IPS-15b (cell line): Measurements from ENCODE around the gene SKOR2.

ENCODE experiments used
- H3K27me3 ChIP-seq: one replicate; pipeline ENCODE4 v1.6.1; 2013; ENCODE audit warnings: low read length; ENCODE audit not compliant: control insufficient read depth, insufficient read depth
- H3K36me3 ChIP-seq: one replicate; pipeline ENCODE4 v1.6.1; 2013; ENCODE audit warnings: low read length; ENCODE audit not compliant: control insufficient read depth, insufficient read depth
- H3K4me1 ChIP-seq: one replicate; pipeline ENCODE4 v1.6.1; 2013; ENCODE audit warnings: mild to moderate bottlenecking, low read length; ENCODE audit not compliant: control insufficient read depth, insufficient read depth
- H3K4me3 ChIP-seq: one replicate; pipeline ENCODE4 v1.5.1; 2013; ENCODE audit warnings: low read depth, low read length
- H3K9ac ChIP-seq: one replicate; pipeline ENCODE4 v1.6.1; 2013; ENCODE audit warnings: low read depth, mild to moderate bottlenecking, low read length
- H3K9me3 ChIP-seq: one replicate; pipeline ENCODE4 v1.6.1; 2013; ENCODE audit warnings: mild to moderate bottlenecking, low read length; ENCODE audit not compliant: control insufficient read depth, insufficient read depth

The SKOR2 gene

DNA sequence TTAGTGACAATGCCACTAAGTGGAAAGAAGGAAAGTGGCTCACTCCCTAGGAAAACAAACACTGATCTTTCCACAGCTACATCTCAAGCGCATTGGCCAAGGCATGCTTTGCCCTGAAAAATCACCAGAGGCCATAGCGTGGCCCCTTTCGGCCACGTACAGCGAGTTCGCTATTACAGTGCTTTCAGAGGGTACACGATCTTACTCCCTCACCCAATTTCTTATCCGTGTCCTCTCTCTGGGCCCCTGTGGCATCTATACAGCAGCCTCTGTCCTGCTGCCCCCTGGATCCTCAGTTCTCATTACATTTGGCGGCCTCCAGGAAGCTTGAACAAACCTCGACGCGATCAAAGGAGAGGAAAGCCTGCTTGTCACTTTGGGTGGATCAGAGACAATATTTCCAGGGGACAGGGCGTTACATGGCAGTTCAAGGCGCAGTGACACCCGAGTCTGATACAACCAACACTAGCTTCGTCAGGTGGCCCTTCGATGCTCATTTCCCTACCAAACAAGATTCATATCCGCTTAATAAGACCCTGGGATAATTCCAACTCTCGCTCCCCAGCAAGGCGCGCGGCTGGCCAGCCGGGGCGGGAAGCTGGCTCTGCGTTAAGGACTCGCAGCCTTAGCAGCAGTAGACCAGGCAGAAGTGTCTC lies 941 bp downstream of the SKOR2 start:
- no peaks in the 10 kb centered on the region for H3K9me3 ChIP-seq
- H3K4me3 ChIP-seq, result peak overlapping the region; percentile 39
- no peaks in the 10 kb centered on the region for H3K36me3 ChIP-seq
- H3K27me3 ChIP-seq, result peaks cover 83% of the 10 kb centered on the region
- no peak overlapping the region for H3K9ac ChIP-seq
- peaks cover 14% of the 10 kb centered on the region for H3K4me1 ChIP-seq

- Histone ChIP-seq H3K4me3 (no peak overlapping the region), H3K36me3 (no peaks in the 10 kb centered on the region), H3K9ac (no peak overlapping the region), H3K4me1 (peaks cover 23% of the 10 kb centered on the region), H3K27me3 (peaks cover 78% of the 10 kb centered on the region), H3K9me3 (no peaks in the 10 kb centered on the region)
Observed at GRCh38 chr18:47249314-47249981, 2.0 kb downstream of the SKOR2 start.

DNA sequence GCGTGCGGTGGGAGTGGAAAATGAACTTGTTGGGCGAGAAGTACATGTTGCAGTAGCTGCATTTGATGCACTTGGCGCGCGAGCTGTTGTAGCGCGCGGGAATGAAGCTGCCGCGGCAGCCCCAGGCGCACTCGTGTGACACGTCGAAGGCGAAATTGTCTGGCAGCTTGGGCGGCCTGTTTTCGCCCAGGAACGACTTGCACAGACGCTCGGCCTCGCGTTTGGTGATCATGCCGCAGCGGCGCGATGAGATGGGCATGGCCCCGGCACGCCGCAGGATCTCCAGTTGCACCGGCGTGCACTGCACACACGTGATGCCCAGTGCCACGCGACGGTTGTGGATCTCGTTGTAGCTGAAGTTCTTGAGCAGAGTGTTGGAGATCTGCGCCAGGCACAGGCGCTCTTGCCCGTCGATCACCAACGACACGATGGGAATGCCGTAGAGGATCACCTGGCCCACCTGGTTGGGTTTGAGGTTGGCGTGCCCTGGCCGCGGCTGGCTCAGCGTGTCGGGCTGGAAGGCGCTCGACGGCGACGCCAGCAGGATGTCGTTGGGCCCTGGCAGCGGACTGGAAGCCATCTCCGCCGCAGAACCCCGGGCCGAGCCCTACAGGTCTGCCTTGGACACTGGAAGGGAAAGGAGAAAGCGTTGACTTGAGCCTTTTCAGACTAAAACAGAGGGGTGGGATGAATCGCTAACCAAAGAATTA lies 2.7 kb downstream of the SKOR2 start:
- H3K4me1 ChIP-seq, result peaks cover 23% of the 10 kb centered on the region
- no peaks in the 10 kb centered on the region for H3K36me3 ChIP-seq
- peaks cover 71% of the 10 kb centered on the region for H3K27me3 ChIP-seq
- H3K9me3 ChIP-seq, result no peaks in the 10 kb centered on the region
- H3K4me3 ChIP-seq, result peak overlapping the region; percentile 18
- H3K9ac ChIP-seq, result no peak overlapping the region

- Histone ChIP-seq H3K9ac (no peak overlapping the region), H3K27me3 (peaks cover 65% of the 10 kb centered on the region), H3K36me3 (no peaks in the 10 kb centered on the region)
Observed at GRCh38 chr18:47248115-47248603, 3.3 kb downstream of the SKOR2 start.

GRCh38 chr18:47247416-47248114 lies 3.9 kb downstream of the SKOR2 start:
- peaks cover 59% of the 10 kb centered on the region for H3K27me3 ChIP-seq
- H3K9ac ChIP-seq, result no peak overlapping the region
- H3K4me1 ChIP-seq, result peaks cover 28% of the 10 kb centered on the region
- peak overlapping the region; percentile 35 for H3K4me3 ChIP-seq
- no peaks in the 10 kb centered on the region for H3K36me3 ChIP-seq
- no peaks in the 10 kb centered on the region for H3K9me3 ChIP-seq

More at GRCh38 chr18:47248115-47248603, 3.3 kb downstream of the SKOR2 start:
- peaks cover 23% of the 10 kb centered on the region for H3K4me1 ChIP-seq
- H3K9me3 ChIP-seq, result no peaks in the 10 kb centered on the region
- H3K4me3 ChIP-seq, result peak overlapping the region; percentile 18

DNA sequence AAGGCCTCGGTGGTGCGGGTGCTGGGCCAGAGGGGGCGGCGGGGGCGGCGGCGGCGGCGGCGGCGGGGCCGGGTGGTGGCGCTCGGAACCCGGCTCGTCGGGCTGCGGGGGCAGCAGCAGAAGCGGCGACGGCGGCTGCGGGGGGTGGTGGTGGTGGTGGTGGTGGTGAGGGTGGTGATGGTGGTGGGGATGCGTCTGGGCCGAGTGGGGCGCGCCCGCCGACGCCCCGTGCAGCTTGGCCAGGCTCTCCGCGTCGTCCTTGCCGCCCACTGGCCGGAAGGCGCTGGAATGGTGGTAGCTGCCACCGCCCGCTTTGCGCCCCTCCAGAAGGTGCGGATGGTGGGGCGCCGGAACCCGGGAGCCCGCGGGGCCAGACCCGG lies 4.4 kb downstream of the SKOR2 start:
- Histone ChIP-seq H3K9ac (no peak overlapping the region), H3K4me3 (peak overlapping the region; percentile 65), H3K9me3 (no peaks in the 10 kb centered on the region), H3K4me1 (peaks cover 28% of the 10 kb centered on the region), H3K27me3 (peaks cover 54% of the 10 kb centered on the region), H3K36me3 (no peaks in the 10 kb centered on the region)

DNA sequence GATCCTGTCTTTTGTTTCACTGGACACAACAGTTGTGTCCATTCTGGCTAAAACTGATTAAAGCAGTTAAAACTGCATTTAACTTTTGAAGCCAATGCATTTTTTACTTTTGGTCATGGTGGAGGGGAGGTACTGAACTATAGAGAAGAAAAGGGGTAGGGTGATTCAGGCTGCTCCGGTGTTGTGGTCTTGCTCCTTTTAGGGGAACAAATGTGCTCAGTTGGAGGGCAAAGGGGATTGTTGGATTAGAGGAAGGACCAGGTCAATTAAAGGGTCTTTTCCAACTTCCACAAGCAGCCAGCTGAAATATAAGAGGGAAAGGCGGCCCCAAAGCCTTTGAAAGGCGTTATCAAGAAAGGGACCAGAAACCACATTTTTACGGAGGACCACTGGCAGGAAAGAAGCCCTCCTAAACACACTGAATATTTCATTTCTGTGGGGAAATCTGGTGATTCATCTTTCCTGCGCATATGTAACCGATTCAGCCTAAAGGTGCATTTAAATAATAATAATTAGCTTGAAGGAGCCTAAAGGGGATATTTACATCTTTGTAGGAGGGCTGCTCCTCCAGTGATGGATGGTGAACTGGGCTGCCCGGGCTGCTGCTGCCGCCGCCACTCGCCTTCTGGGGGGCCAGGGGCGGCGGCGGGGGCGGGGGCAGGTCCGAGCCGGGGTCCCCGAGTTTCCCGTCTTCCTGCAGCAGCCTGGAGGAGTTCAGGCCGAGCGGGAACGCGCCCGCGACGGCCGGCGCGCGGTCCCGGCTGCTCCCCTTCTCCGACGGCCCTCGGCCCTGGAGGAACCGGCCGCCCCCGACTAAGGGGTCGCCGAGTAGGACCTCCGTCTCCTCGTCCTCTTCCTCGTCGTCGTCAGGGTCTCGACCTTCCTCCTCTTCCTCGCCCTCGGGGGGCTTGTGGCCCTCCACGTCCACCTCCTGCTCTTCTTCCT lies 5.2 kb downstream of the SKOR2 start:
- Histone ChIP-seq H3K4me1 (peaks cover 25% of the 10 kb centered on the region), H3K9ac (no peak overlapping the region), H3K36me3 (no peaks in the 10 kb centered on the region), H3K9me3 (no peaks in the 10 kb centered on the region), H3K27me3 (peaks cover 46% of the 10 kb centered on the region), H3K4me3 (peak overlapping the region; percentile 65)

DNA sequence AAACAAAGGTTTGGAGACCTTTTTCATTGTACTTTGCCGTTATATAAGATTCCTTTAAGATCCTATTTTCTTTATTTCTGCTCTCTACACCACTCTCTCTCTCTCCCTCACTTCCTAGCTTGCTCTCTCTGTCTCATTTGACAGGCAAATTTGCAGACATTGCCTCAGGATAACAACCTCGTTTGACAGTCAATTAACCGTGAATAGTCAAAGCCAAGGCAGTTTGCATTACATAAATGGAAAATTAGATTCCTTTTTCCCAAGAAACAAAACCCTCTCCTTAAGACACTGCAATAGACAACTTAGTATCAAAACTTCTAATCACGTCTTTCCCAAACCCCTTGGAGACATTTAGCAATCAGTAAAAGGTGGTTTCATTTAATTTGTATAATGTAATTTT lies 7.4 kb downstream of the SKOR2 start:
- Histone ChIP-seq H3K36me3 (no peaks in the 10 kb centered on the region), H3K4me3 (no peak overlapping the region), H3K9me3 (no peaks in the 10 kb centered on the region), H3K4me1 (peaks cover 28% of the 10 kb centered on the region), H3K27me3 (peaks cover 24% of the 10 kb centered on the region), H3K9ac (no peak overlapping the region)

DNA sequence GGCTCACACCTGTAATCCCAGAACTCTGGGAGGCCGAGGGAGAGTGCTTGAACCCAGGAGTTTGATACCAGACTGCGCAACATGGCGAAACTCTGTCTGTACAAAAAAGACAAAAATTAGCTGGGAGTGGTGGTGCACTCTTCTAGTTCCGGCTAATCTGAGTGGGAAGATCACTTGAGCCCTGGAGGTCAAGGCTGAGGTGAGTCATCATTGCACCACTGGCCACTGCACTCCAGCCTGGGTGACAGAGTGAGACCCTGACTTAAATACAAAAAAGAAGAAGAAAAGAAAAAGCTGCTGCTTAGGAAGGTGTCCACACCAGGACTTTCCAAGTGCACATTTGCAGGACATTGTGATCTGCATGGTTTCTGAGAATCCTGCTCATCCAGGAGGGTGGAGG lies 16.4 kb downstream of the SKOR2 start:
- Histone ChIP-seq H3K9ac (no peak overlapping the region), H3K4me1 (peaks cover under 1% of the 10 kb centered on the region), H3K27me3 (no peaks in the 10 kb centered on the region), H3K36me3 (no peaks in the 10 kb centered on the region), H3K9me3 (no peaks in the 10 kb centered on the region), H3K4me3 (no peak overlapping the region)

- Histone ChIP-seq H3K4me1 (no peaks in the 10 kb centered on the region), H3K9ac (no peak overlapping the region), H3K4me3 (no peak overlapping the region), H3K9me3 (no peaks in the 10 kb centered on the region), H3K27me3 (peaks cover 5% of the 10 kb centered on the region), H3K36me3 (no peaks in the 10 kb centered on the region)
Observed at GRCh38 chr18:47226660-47227059, 24.8 kb downstream of the SKOR2 start.
